Neural progenitor cell (in vitro differentiated cells): ENCODE results near the gene ENPP6. TPM values are rescaled to one million over a fixed set of nuclear protein-coding genes. Genes with fewer than 3 reads are reported as not detected.

Source experiments
- DNase-seq: peaks from one replicate; pipeline ENCODE4 v3.0.0-alpha.2; 2016; ENCODE audit warnings: low spot score
- H2AFZ ChIP-seq: fragments of 200-600 bp; sonication (generic); replicated peaks from 2 replicates; pipeline ENCODE4 v1.6.1; 2016; ENCODE audit warnings: antibody characterized with exemption
- H3F3A ChIP-seq: fragments of 200-600 bp; sonication (generic); 2 replicates; pipeline ENCODE4 v1.6.1; 2016; ENCODE audit warnings: antibody characterized with exemption, low read depth
- H3K27ac ChIP-seq: fragments of 200-600 bp; sonication (generic); 2 replicates; pipeline ENCODE4 v1.5.1; 2016; ENCODE audit warnings: mild to moderate bottlenecking
- H3K27me3 ChIP-seq: fragments of 200-600 bp; sonication (generic); 2 replicates; pipeline ENCODE4 v1.6.1; 2016; ENCODE audit warnings: mild to moderate bottlenecking, moderate library complexity
- H3K36me3 ChIP-seq: fragments of 200-600 bp; sonication (generic); 2 replicates; pipeline ENCODE4 v1.5.1; 2016
- H3K4me1 ChIP-seq: fragments of 200-600 bp; sonication (generic); 2 replicates; pipeline ENCODE4 v1.6.1; 2016; ENCODE audit warnings: mixed run types
- H3K4me2 ChIP-seq: fragments of 200-600 bp; sonication (generic); 2 replicates; pipeline ENCODE4 v1.6.1; 2016
- H3K4me3 ChIP-seq: fragments of 200-600 bp; sonication (generic); 2 replicates; pipeline ENCODE4 v1.5.1; 2016
- H3K79me2 ChIP-seq: fragments of 200-600 bp; sonication (generic); 2 replicates; pipeline ENCODE4 v1.6.1; 2016; ENCODE audit warnings: low read depth
- H3K9ac ChIP-seq: fragments of 200-600 bp; sonication (generic); 2 replicates; pipeline ENCODE4 v1.6.1; 2016
- H3K9me3 ChIP-seq: fragments of 200-600 bp; sonication (generic); 2 replicates; pipeline ENCODE4 v1.5.1; 2016; ENCODE audit warnings: low read depth
- H4K20me1 ChIP-seq: fragments of 200-600 bp; sonication (generic); 2 replicates; pipeline ENCODE4 v1.6.1; 2016; ENCODE audit warnings: low read depth
- H3K27ac Mint-ChIP-seq: 3 replicates; pipeline ENCODE4 v1.8.0; 2021; ENCODE audit warnings: mixed read lengths
- H3K27me3 Mint-ChIP-seq: 2 replicates; pipeline ENCODE4 v1.8.0; 2022; ENCODE audit warnings: low read depth, mild to moderate bottlenecking, inconsistent platforms, moderate library complexity, mixed read lengths; ENCODE audit not compliant: insufficient read depth
- H3K36me3 Mint-ChIP-seq: 3 replicates; pipeline ENCODE4 v1.8.0; 2021; ENCODE audit warnings: mixed read lengths
- H3K4me1 Mint-ChIP-seq: 3 replicates; pipeline ENCODE4 v1.8.0; 2021; ENCODE audit warnings: mixed read lengths
- H3K4me3 Mint-ChIP-seq: 3 replicates; pipeline ENCODE4 v1.8.0; 2021; ENCODE audit warnings: mild to moderate bottlenecking, moderate library complexity, mixed read lengths
- H3K9me3 Mint-ChIP-seq: 3 replicates; pipeline ENCODE4 v1.8.0; 2020; ENCODE audit warnings: mixed read lengths
- CTCF ChIP-seq: fragments of 200-600 bp; sonication (generic); IDR thresholded peaks from 2 replicates; pipeline ENCODE4 v1.5.1; 2017; ENCODE audit warnings: antibody characterized with exemption, mild to moderate bottlenecking
- EZH2 ChIP-seq: fragments of 200-600 bp; sonication (generic); IDR thresholded peaks from 2 replicates; pipeline ENCODE4 v1.6.1; 2017; ENCODE audit warnings: antibody characterized with exemption, mild to moderate bottlenecking, moderate library complexity
- EZH2phosphoT487 ChIP-seq: fragments of 200-600 bp; sonication (generic); IDR thresholded peaks from 2 replicates; pipeline ENCODE4 v1.6.1; 2017; ENCODE audit warnings: antibody characterized with exemption
- total RNA-seq: library from RNA; depleted of rRNA; stranded (reverse); fragments of >200 nt; gene quantifications from 2 replicates; pipeline ENCODE4 v1.2.3, GENCODE V29; 2015; ENCODE audit warnings: low replicate concordance

ENPP6 gene
- total RNA-seq, 1 donor from 2014 or later = not detected

GRCh38 chr4:184171011-184171410, 46.7 kb downstream of the ENPP6 start:
- H3K4me3 ChIP-seq = no peak overlapping the region
- Mint-ChIP-seq H3K4me1 (peaks cover 23% of the 10 kb centered on the region), H3K27ac (no peak overlapping the region)

DNA sequence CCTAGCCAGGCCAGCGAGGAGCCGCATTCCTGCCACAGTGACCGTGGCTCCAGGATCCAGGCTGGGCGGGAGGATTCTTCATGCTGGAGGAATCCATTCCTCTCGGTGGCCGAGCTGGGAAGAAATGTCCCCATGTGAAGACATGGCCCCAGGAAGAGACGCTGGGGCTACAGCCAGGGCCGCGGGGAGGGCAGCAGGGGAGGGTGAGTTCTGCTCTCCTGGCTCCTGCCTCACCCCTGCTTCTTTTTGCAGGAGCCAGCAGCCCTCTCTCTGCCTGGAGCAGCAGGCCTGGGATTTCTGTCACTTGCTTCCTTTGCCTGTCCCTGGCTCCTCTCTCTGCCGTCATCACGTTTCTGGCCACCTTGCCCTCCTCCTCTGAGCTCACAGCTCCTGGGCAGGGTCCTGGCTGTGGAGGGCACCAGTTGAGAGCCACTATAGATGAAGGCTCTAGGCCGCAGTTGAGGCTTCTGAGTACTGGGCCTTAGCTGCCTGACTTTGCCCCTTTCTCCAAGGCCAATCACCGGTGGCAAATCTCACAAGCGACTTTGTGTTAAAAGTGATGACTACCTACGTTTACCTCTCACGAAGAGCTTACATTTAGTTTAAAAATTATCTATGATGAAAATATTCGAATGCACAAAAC, 48.3 kb downstream of the ENPP6 start:
- H3K9ac ChIP-seq = no peak overlapping the region
- no peaks in the 10 kb centered on the region for H3K9me3 Mint-ChIP-seq
- no peak for TF ChIP-seq EZH2phosphoT487
- TF ChIP-seq CTCF = no peak
- no peak for TF ChIP-seq EZH2
- H2AFZ ChIP-seq = no peak overlapping the region
- H3K9me3 ChIP-seq = no peaks in the 10 kb centered on the region
- H3K27ac ChIP-seq = no peak overlapping the region
- no peaks in the 10 kb centered on the region for H3K79me2 ChIP-seq
- no peak overlapping the region for H3K4me2 ChIP-seq
- DNase-seq = no peak
- H3K36me3 ChIP-seq = no peaks in the 10 kb centered on the region
- peaks cover 57% of the 10 kb centered on the region for H3K27me3 ChIP-seq
- H4K20me1 ChIP-seq = no peaks in the 10 kb centered on the region
- no peak overlapping the region for H3K4me3 Mint-ChIP-seq
- peaks cover 6% of the 10 kb centered on the region for H3K4me1 ChIP-seq
- no peak overlapping the region for H3K4me3 ChIP-seq
- peaks cover 14% of the 10 kb centered on the region for H3F3A ChIP-seq
- H3K4me1 Mint-ChIP-seq = peaks cover 28% of the 10 kb centered on the region
- peak overlapping the region; percentile 59 for H3K27ac Mint-ChIP-seq
- peaks cover 8% of the 10 kb centered on the region for H3K27me3 Mint-ChIP-seq
- H3K36me3 Mint-ChIP-seq = no peaks in the 10 kb centered on the region

More at GRCh38 chr4:184171011-184171410, 46.7 kb downstream of the ENPP6 start:
- Histone ChIP-seq H3K27me3 (peaks cover 40% of the 10 kb centered on the region), H3K36me3 (no peaks in the 10 kb centered on the region), H3K9me3 (no peaks in the 10 kb centered on the region), H3K27ac (no peak overlapping the region), H3K9ac (no peak overlapping the region), H4K20me1 (no peaks in the 10 kb centered on the region), H3K79me2 (no peaks in the 10 kb centered on the region), H3K4me2 (no peak overlapping the region), H3K4me1 (peaks cover 6% of the 10 kb centered on the region), H2AFZ (no peak overlapping the region), H3F3A (peaks cover 14% of the 10 kb centered on the region)
- Mint-ChIP-seq H3K36me3 (no peaks in the 10 kb centered on the region), H3K9me3 (no peaks in the 10 kb centered on the region), H3K27me3 (peaks cover 8% of the 10 kb centered on the region), H3K4me3 (no peak overlapping the region)
- TF ChIP-seq CTCF (no peak), EZH2 (no peak), EZH2phosphoT487 (no peak)
- peak; percentile 56 for DNase-seq

GRCh38 chr4:184168406-184169019, 49.2 kb downstream of the ENPP6 start:
- H4K20me1 ChIP-seq = no peaks in the 10 kb centered on the region
- H3K27ac ChIP-seq = no peak overlapping the region
- no peak overlapping the region for H3K4me3 Mint-ChIP-seq
- no peaks in the 10 kb centered on the region for H3K36me3 Mint-ChIP-seq
- peaks cover 6% of the 10 kb centered on the region for H3K4me1 ChIP-seq
- no peak for TF ChIP-seq EZH2phosphoT487
- TF ChIP-seq EZH2 = no peak
- TF ChIP-seq CTCF = peak; percentile 90
- peaks cover 61% of the 10 kb centered on the region for H3K27me3 ChIP-seq
- peaks cover 14% of the 10 kb centered on the region for H3F3A ChIP-seq
- H3K4me3 ChIP-seq = peak overlapping the region; percentile 8
- peak overlapping the region; percentile 46 for H2AFZ ChIP-seq
- peak overlapping the region; percentile 42 for H3K27ac Mint-ChIP-seq
- peak; percentile 91 for DNase-seq
- no peaks in the 10 kb centered on the region for H3K9me3 Mint-ChIP-seq
- no peaks in the 10 kb centered on the region for H3K79me2 ChIP-seq
- no peaks in the 10 kb centered on the region for H3K36me3 ChIP-seq
- H3K9me3 ChIP-seq = no peaks in the 10 kb centered on the region
- H3K4me1 Mint-ChIP-seq = peaks cover 33% of the 10 kb centered on the region
- H3K9ac ChIP-seq = no peak overlapping the region
- peak overlapping the region; percentile 64 for H3K4me2 ChIP-seq
- peaks cover 13% of the 10 kb centered on the region for H3K27me3 Mint-ChIP-seq
